Neuronal stem cell (in vitro differentiated cells): ENCODE results near the gene HES7.

Experiments used
- DNase-seq: peaks from one replicate; pipeline ENCODE4 v3.0.0-alpha.2; 2013; ENCODE audit warnings: low spot score
- H2AFZ ChIP-seq: one replicate; pipeline ENCODE4 v1.6.1; 2013; ENCODE audit warnings: mild to moderate bottlenecking, low read length, inconsistent platforms
- H2AK5ac ChIP-seq: 2 replicates; pipeline ENCODE4 v1.6.1; 2013; ENCODE audit warnings: low read depth, mild to moderate bottlenecking, inconsistent platforms, low read length, moderate library complexity, mixed read lengths
- H2BK120ac ChIP-seq: 2 replicates; pipeline ENCODE4 v1.6.1; 2013; ENCODE audit warnings: low read depth, mild to moderate bottlenecking, inconsistent platforms, low read length, moderate library complexity, mixed read lengths
- H2BK12ac ChIP-seq: one replicate; pipeline ENCODE4 v1.6.1; 2013; ENCODE audit warnings: low read length, inconsistent platforms
- H2BK15ac ChIP-seq: 2 replicates; pipeline ENCODE4 v1.6.1; 2013; ENCODE audit warnings: mild to moderate bottlenecking, low read length, inconsistent platforms, mixed read lengths
- H2BK5ac ChIP-seq: one replicate; pipeline ENCODE4 v1.6.1; 2013; ENCODE audit warnings: inconsistent platforms, mild to moderate bottlenecking, low read length, moderate library complexity
- H3K14ac ChIP-seq: one replicate; pipeline ENCODE4 v1.6.1; 2013; ENCODE audit warnings: low read length, inconsistent platforms
- H3K18ac ChIP-seq: 2 replicates; pipeline ENCODE4 v1.6.1; 2013; ENCODE audit warnings: low read length, inconsistent platforms
- H3K23ac ChIP-seq: 2 replicates; pipeline ENCODE4 v1.6.1; 2013; ENCODE audit warnings: low read depth, mild to moderate bottlenecking, mixed read lengths, low read length, inconsistent platforms; ENCODE audit not compliant: poor library complexity
- H3K27ac ChIP-seq: replicated peaks from 3 replicates; pipeline ENCODE4 v1.5.1; 2013; ENCODE audit warnings: low read length, inconsistent platforms
- H3K27me3 ChIP-seq, 3 experiments: 2 replicates each; pipeline ENCODE4 v1.6.1; 2013; ENCODE audit warnings: low read length in 3 of 3, mild to moderate bottlenecking in 2 of 3, inconsistent platforms in 1 of 3, low read depth in 1 of 3, mixed read lengths in 1 of 3, moderate library complexity in 1 of 3; ENCODE audit not compliant: control insufficient read depth in 3 of 3, insufficient read depth in 3 of 3
- H3K36me3 ChIP-seq, 2 donors: replicated peaks in 1 of 2; 2 replicates each; pipeline ENCODE4 v1.6.1; 2013; ENCODE audit warnings: low read length in 2 of 2; ENCODE audit not compliant: control insufficient read depth in 2 of 2, insufficient read depth in 2 of 2
- H3K4ac ChIP-seq: 2 replicates; pipeline ENCODE4 v1.6.1; 2013; ENCODE audit warnings: inconsistent platforms, mild to moderate bottlenecking, low read length, moderate library complexity
- H3K4me1 ChIP-seq, 2 donors: 1 replicate in 1 of 2; 2 replicates in 1 of 2; pipeline ENCODE4 v1.6.1; 2013; ENCODE audit warnings: low read length in 2 of 2, low read depth in 1 of 2; ENCODE audit not compliant: control insufficient read depth in 2 of 2, insufficient read depth in 1 of 2
- H3K4me2 ChIP-seq: one replicate; pipeline ENCODE4 v1.6.1; 2013; ENCODE audit warnings: mild to moderate bottlenecking, low read length, inconsistent platforms; ENCODE audit not compliant: insufficient read depth, poor library complexity, severe bottlenecking
- H3K4me3 ChIP-seq, 2 donors: 2 replicates each; pipeline ENCODE4 v1.5.1; 2013; ENCODE audit warnings: low read length in 2 of 2, mild to moderate bottlenecking in 2 of 2, inconsistent platforms in 1 of 2, moderate library complexity in 1 of 2
- H3K79me1 ChIP-seq: one replicate; pipeline ENCODE4 v1.6.1; 2013; ENCODE audit warnings: low read depth, mild to moderate bottlenecking, inconsistent platforms, low read length, moderate library complexity
- H3K9ac ChIP-seq: one replicate; pipeline ENCODE4 v1.6.1; 2013; ENCODE audit warnings: mild to moderate bottlenecking, low read depth, low read length, inconsistent platforms; ENCODE audit not compliant: poor library complexity
- H3K9me3 ChIP-seq, 2 donors: replicated peaks in 1 of 2; 2 replicates each; pipeline versions ENCODE3 to v1.6.1; 2013; ENCODE audit warnings: low read length in 2 of 2, mild to moderate bottlenecking in 2 of 2, inconsistent platforms in 1 of 2, low read depth in 1 of 2, mixed read lengths in 1 of 2, moderate library complexity in 1 of 2; ENCODE audit not compliant: control insufficient read depth in 2 of 2, insufficient read depth in 1 of 2
- H4K8ac ChIP-seq: one replicate; pipeline ENCODE4 v1.6.1; 2013; ENCODE audit warnings: low read depth, mild to moderate bottlenecking, inconsistent platforms, low read length, moderate library complexity
- H4K91ac ChIP-seq: one replicate; pipeline ENCODE4 v1.6.1; 2013; ENCODE audit warnings: low read length, low read depth, mild to moderate bottlenecking, inconsistent platforms; ENCODE audit not compliant: poor library complexity
- WGBS, 2 donors: extraction: QIAGEN DNeasy Blood & Tissue Kit; methylation state at CpG; one replicate each; pipeline ENCODE4 v1.1.7; 2013; ENCODE audit warnings: missing lambda C conversion rate in 2 of 2, mixed read lengths in 1 of 2; ENCODE audit not compliant: insufficient read length in 2 of 2, insufficient replicate concordance in 1 of 2; ENCODE audit errors: extremely low coverage in 2 of 2; 5-methylcytosine and 5-hydroxymethylcytosine counted together

Gene HES7

GRCh38 chr17:8105957-8106398 is 17.9 kb downstream of the HES7 start:
- no peak for DNase-seq
- Histone ChIP-seq H3K4ac (no peak overlapping the region), H3K23ac (no peak overlapping the region), H2BK15ac (no peak overlapping the region), H4K91ac (no peak overlapping the region), H4K8ac (no peak overlapping the region), H3K36me3 (no peaks in the 10 kb centered on the region), H3K79me1 (no peaks in the 10 kb centered on the region), H2BK12ac (no peak overlapping the region), H3K18ac (no peak overlapping the region), H2BK120ac (no peak overlapping the region), H3K27ac (no peak overlapping the region), H2AK5ac (no peak overlapping the region), H3K4me2 (no peak overlapping the region), H3K4me3 (no peak overlapping the region), H3K27me3 (peaks cover 0 to 61% (median 27%) of the 10 kb centered on the region in 3 experiments), H3K9ac (no peak overlapping the region), H3K14ac (no peak overlapping the region), H3K9me3 (peaks cover 0 to 4% of the 10 kb centered on the region in 2 donors), H2BK5ac (no peak overlapping the region), H2AFZ (no peak overlapping the region), H3K4me1 (peaks cover 0 to 6% of the 10 kb centered on the region in 2 donors)
- WGBS, 2 donors: no CpG with 5 or more reads among the region's 5 CpGs

- no peak overlapping the region for H2AFZ ChIP-seq
- no peak overlapping the region for H3K14ac ChIP-seq
- H3K9ac ChIP-seq: no peak overlapping the region
- no peak overlapping the region for H2BK12ac ChIP-seq
- H3K4me3 ChIP-seq: no peak overlapping the region
- no peak overlapping the region for H4K91ac ChIP-seq
- H3K4me1 ChIP-seq: peaks cover 0 to 4% of the 10 kb centered on the region in 2 donors
- DNase-seq: no peak
- no peak overlapping the region for H3K4me2 ChIP-seq
- no peak overlapping the region for H3K27ac ChIP-seq
- no peak overlapping the region for H3K18ac ChIP-seq
- no peak overlapping the region for H3K4ac ChIP-seq
- no peaks in the 10 kb centered on the region for H3K36me3 ChIP-seq
- H3K79me1 ChIP-seq: no peaks in the 10 kb centered on the region
- WGBS, 2 donors: no CpG with 5 or more reads among the region's 8 CpGs
- H3K23ac ChIP-seq: no peak overlapping the region
- H3K9me3 ChIP-seq: peaks cover 0 to 4% of the 10 kb centered on the region in 2 donors
- H4K8ac ChIP-seq: no peak overlapping the region
- no peak overlapping the region for H2BK120ac ChIP-seq
- H2BK5ac ChIP-seq: no peak overlapping the region
- H3K27me3 ChIP-seq: peaks cover 0 to 50% (median 16%) of the 10 kb centered on the region in 3 experiments
- no peak overlapping the region for H2AK5ac ChIP-seq
- H2BK15ac ChIP-seq: no peak overlapping the region
Observed at GRCh38 chr17:8104911-8105310, 19.0 kb downstream of the HES7 start.

- Histone ChIP-seq H3K14ac (no peak overlapping the region), H3K4me2 (no peak overlapping the region), H3K23ac (no peak overlapping the region), H3K4me1 (no peaks in the 10 kb centered on the region), H3K18ac (no peak overlapping the region), H2BK5ac (no peak overlapping the region), H3K36me3 (no peaks in the 10 kb centered on the region), H3K4me3 (no peak overlapping the region), H2AFZ (no peak overlapping the region), H3K27ac (no peak overlapping the region), H2AK5ac (peak overlapping the region; percentile 6), H2BK120ac (no peak overlapping the region), H3K9me3 (peaks cover 0 to 2% of the 10 kb centered on the region in 2 donors), H2BK15ac (no peak overlapping the region), H3K27me3 (peaks cover 0 to 38% (median 4%) of the 10 kb centered on the region in 3 experiments), H4K8ac (no peak overlapping the region), H4K91ac (no peak overlapping the region), H3K79me1 (no peaks in the 10 kb centered on the region), H2BK12ac (no peak overlapping the region), H3K4ac (no peak overlapping the region), H3K9ac (no peak overlapping the region)
- DNase-seq: no peak
- no CpG with 5 or more reads among the region's 4 CpGs for WGBS, 2 donors
Observed at GRCh38 chr17:8103549-8103948, 20.4 kb downstream of the HES7 start.

- Histone ChIP-seq H2AK5ac (no peak overlapping the region), H3K18ac (no peak overlapping the region), H3K4ac (no peak overlapping the region), H3K4me1 (no peaks in the 10 kb centered on the region), H3K14ac (no peak overlapping the region), H3K4me3 (no peak overlapping the region), H3K79me1 (no peaks in the 10 kb centered on the region), H2BK5ac (no peak overlapping the region), H3K27ac (no peak overlapping the region), H3K9ac (no peak overlapping the region), H3K4me2 (no peak overlapping the region), H4K91ac (no peak overlapping the region), H3K23ac (no peak overlapping the region), H2AFZ (no peak overlapping the region), H2BK15ac (no peak overlapping the region), H2BK12ac (no peak overlapping the region), H3K27me3 (peaks cover 0 to 33% (median 0%) of the 10 kb centered on the region in 3 experiments), H3K9me3 (peaks cover 0 to 2% of the 10 kb centered on the region in 2 donors), H3K36me3 (no peaks in the 10 kb centered on the region), H2BK120ac (no peak overlapping the region), H4K8ac (no peak overlapping the region)
- DNase-seq: no peak
- no CpG with 5 or more reads among the region's 6 CpGs for WGBS, 2 donors
Observed at GRCh38 chr17:8101721-8102120, 22.2 kb downstream of the HES7 start.
